Astrocyte of the cerebellum (primary cell): ENCODE data around the gene OSGIN1.

ENCODE experiments used
- DNase-seq: peaks from one replicate; pipeline ENCODE4 v3.0.0-alpha.2; 2011; ENCODE audit warnings: low read depth
- H3K4me3 ChIP-seq: 2 replicates; pipeline ENCODE4 v1.5.1; 2011; ENCODE audit warnings: mild to moderate bottlenecking, low read depth, low read length, moderate library complexity
- CTCF ChIP-seq: IDR thresholded peaks from 2 replicates; pipeline ENCODE4 v1.5.1; 2012; ENCODE audit warnings: low read length, low read depth, moderate library complexity, mild to moderate bottlenecking; ENCODE audit errors: missing control alignments
- in situ Hi-C: cut with HindIII; loops from 2 replicates; pipeline ENCODE4 v1.10.0; 2017; ENCODE audit warnings: low sequenced_read_pairs

OSGIN1 gene

GRCh38 chr16:83963277-83964119 is 10.5 kb downstream of the OSGIN1 start:
- in situ Hi-C loops = no loop called here
- no peak overlapping the region for H3K4me3 ChIP-seq
- DNase-seq = no peak
- TF ChIP-seq CTCF = no peak

- in situ Hi-C loops = no loop called here
These were observed 11.8 kb downstream of the OSGIN1 start for GRCh38 chr16:83964684-83965443.

GRCh38 chr16:83965444-83966152 is 12.6 kb downstream of the OSGIN1 start:
- no peak for TF ChIP-seq CTCF
- in situ Hi-C loops = no loop called here
- no peak for DNase-seq
- H3K4me3 ChIP-seq = no peak overlapping the region

More at GRCh38 chr16:83964684-83965443, 11.8 kb downstream of the OSGIN1 start:
- no peak overlapping the region for H3K4me3 ChIP-seq
- DNase-seq = no peak
- TF ChIP-seq CTCF = no peak

DNA sequence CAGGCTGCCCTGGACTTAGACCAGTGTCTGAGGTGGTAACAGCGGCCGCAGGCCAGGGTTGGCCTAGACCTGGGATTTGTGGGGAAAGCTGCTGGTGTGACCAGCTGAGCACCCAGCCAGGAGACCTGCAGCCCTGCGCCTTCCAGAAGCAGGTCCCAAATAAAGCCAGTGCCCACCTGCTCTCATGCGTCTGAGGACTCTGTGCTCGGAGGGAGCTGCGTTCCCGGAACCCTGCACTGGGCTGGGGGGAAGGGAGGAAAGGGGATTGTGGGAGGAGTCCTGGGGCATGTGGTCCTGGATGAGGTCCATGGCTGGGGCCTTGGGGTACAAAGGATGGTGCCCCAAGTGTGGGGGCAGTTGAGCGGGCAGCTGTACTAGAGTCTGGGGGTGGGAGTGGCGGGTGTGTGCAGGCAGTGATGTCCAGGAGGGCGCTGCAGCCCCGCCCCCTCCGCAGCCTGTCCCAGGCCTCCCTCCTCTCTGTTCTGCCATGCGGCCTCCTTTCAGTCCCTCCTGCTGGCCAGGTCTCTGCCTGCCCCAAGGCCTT is 13.2 kb downstream of the OSGIN1 start:
- DNase-seq = no peak
- in situ Hi-C loops = no loop called here
- no peak overlapping the region for H3K4me3 ChIP-seq
- no peak for TF ChIP-seq CTCF

DNA sequence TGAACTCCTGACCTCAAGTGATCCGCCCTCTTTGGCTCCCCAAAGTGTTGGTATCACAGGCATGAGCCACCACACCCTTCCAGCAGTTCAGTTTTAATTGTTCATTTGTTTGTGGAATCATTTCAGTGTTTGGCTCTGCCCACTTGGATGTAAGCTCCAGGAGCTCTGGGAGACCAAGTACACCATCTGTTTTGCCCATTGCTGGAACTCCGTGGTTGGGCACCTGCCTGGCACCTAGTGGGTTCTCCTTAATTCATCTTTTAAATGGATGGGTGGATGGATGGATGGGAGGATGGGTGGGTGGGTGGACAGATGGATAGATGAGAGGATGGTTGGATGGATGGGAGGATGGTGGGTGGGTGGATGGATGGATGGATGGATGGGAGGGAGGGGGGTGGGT is 14.1 kb downstream of the OSGIN1 start:
- in situ Hi-C loops = no loop called here
- H3K4me3 ChIP-seq = no peak overlapping the region
- TF ChIP-seq CTCF = no peak
- no peak for DNase-seq

GRCh38 chr16:83967838-83968305 is 14.8 kb downstream of the OSGIN1 start, which contains the start of gene NECAB2:
Gene NECAB2 (plus strand): TSS chr16:83968244. CDS start chr16:83968649, 405 bp downstream.
- no peak for DNase-seq
- in situ Hi-C loops = no loop called here
- H3K4me3 ChIP-seq = peak within 1 kb of the TSS; percentile 16
- peak; percentile 43 for TF ChIP-seq CTCF
